Adrenal gland (tissue), 5 donors: ENCODE results near the gene FBLN1.

Experiments
- POLR2A ChIP-seq, 2 donors: fragments of 450-650 bp; IDR thresholded peaks; one replicate each; pipeline ENCODE4 v1.6.1; 2017; ENCODE audit warnings: antibody characterized with exemption in 2 of 2, mild to moderate bottlenecking in 2 of 2, moderate library complexity in 1 of 2
- TF ChIP-seq, protein P1 (sequence below), 6 experiments: fragments of 450-650 bp in 4 of 6; fragments of 200-600 bp in 2 of 6; sonication (generic) in 1 of 6; IDR thresholded peaks; 1 replicate in 5 of 6; 2 replicates in 1 of 6; pipeline versions ENCODE4 v1.5.1 to v1.8.0; 2016 to 2021; ENCODE audit warnings: antibody characterized with exemption in 6 of 6, mild to moderate bottlenecking in 2 of 6, moderate library complexity in 1 of 6
- donor health status: DM: no; HTN: no; CAD: no.

DNA sequence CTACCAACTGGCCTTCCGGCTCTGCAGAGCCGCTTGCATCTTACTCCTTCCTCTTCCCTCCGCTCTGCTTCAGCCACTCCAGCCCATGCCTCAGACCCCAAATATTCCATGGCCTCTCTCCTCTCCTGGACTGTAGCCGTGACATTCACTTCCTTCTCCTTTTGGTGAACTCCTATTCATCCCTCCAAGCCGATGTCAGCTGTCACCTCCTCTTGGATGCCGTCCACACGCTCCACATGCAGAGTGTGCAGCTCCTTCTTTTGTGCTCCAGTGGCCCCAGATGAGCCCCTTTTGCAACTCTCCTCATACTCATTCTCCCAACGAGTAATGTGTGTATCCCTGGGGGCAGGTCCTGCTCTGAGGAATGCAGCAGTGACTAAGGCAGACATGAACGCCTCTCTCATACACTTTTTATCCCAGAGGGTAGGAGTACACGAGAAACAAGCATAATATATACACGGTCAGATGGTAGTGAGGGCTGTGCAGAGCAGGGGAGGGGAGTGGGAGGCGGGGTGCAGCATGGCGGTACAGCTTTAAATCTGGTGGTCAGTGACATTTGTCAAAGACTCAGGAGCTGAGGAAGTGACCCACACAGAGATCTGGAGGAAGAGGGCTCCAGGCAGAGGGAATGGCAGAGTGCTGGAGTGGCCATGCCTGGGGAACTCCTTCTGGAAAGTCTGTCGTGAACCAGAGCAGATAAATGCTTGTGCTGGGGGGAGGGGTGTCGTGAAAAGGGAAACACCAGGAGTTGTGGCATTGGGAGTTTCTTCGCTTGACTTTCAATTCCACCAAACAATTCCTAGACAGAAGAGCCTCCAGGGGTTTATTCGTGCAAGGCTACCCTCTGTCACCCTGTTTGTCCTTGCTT is 85.2 kb downstream of the FBLN1 start:
- TF ChIP-seq, protein P1, sequence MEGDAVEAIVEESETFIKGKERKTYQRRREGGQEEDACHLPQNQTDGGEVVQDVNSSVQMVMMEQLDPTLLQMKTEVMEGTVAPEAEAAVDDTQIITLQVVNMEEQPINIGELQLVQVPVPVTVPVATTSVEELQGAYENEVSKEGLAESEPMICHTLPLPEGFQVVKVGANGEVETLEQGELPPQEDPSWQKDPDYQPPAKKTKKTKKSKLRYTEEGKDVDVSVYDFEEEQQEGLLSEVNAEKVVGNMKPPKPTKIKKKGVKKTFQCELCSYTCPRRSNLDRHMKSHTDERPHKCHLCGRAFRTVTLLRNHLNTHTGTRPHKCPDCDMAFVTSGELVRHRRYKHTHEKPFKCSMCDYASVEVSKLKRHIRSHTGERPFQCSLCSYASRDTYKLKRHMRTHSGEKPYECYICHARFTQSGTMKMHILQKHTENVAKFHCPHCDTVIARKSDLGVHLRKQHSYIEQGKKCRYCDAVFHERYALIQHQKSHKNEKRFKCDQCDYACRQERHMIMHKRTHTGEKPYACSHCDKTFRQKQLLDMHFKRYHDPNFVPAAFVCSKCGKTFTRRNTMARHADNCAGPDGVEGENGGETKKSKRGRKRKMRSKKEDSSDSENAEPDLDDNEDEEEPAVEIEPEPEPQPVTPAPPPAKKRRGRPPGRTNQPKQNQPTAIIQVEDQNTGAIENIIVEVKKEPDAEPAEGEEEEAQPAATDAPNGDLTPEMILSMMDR (IDR thresholded peaks at IDR 0.05) = no peak
- no peak for TF ChIP-seq POLR2A (IDR thresholded peaks at IDR 0.05)
